WTC11 (cell line): ENCODE results near the gene ZNF627. TPM values are rescaled to one million over a fixed set of nuclear protein-coding genes. Genes with fewer than 3 reads are reported as not detected.

Experiments
- ATAC-seq: fragments of 200-7000 bp; cut with Tn5 transposase; 2 replicates; pipeline ENCODE4 v1.10.0; 2021; ENCODE audit warnings: mild to moderate bottlenecking, moderate library complexity
- CTCF ChIA-PET: fragments of 300-600 bp; sonication (Branson Sonifier 250); formaldehyde crosslinking; loops from one replicate; lab custom pipeline; 2021; ENCODE audit warnings: antibody characterized with exemption; lab: Charles Lee
- POLR2A ChIA-PET: fragments of 350-600 bp; sonication (Branson Sonifier 250); formaldehyde crosslinking; loops from one replicate; lab custom pipeline; 2021; ENCODE audit warnings: antibody characterized with exemption; lab: Charles Lee
- DNase-seq: peaks from one replicate; pipeline ENCODE4 v3.0.0; 2021; ENCODE audit warnings: low spot score
- H3K27ac Mint-ChIP-seq: 2 replicates; pipeline ENCODE4 v1.8.0; 2021; ENCODE audit warnings: mixed read lengths
- H3K27me3 Mint-ChIP-seq: 2 replicates; pipeline ENCODE4 v1.8.0; 2021; ENCODE audit warnings: low read depth, mild to moderate bottlenecking, moderate library complexity, mixed read lengths
- H3K36me3 Mint-ChIP-seq: 2 replicates; pipeline ENCODE4 v1.8.0; 2021; ENCODE audit warnings: mixed read lengths
- H3K4me1 Mint-ChIP-seq: 2 replicates; pipeline ENCODE4 v1.8.0; 2022; ENCODE audit warnings: mixed read lengths
- H3K4me3 Mint-ChIP-seq: 2 replicates; pipeline ENCODE4 v1.8.0; 2021; ENCODE audit warnings: mild to moderate bottlenecking, moderate library complexity, mixed read lengths
- H3K9me3 Mint-ChIP-seq: 2 replicates; pipeline ENCODE4 v1.8.0; 2021; ENCODE audit warnings: mixed read lengths
- AFF4 ChIP-seq: sonication (generic); formaldehyde crosslinking; IDR thresholded peaks from 2 replicates; pipeline ENCODE4 v1.8.1; 2023; ENCODE audit warnings: mild to moderate bottlenecking, missing genetic modification reagents, borderline replicate concordance
- ATF1 ChIP-seq: sonication (generic); formaldehyde crosslinking; IDR thresholded peaks from 2 replicates; pipeline ENCODE4 v1.8.1; 2023; ENCODE audit warnings: mild to moderate bottlenecking, moderate library complexity, missing genetic modification reagents
- ATF3 ChIP-seq: sonication (generic); formaldehyde crosslinking; conservative IDR thresholded peaks from 2 replicates; pipeline ENCODE4 v1.8.1; 2022; ENCODE audit warnings: mild to moderate bottlenecking, missing genetic modification reagents
- E2F1 ChIP-seq: sonication (generic); formaldehyde crosslinking; IDR thresholded peaks from 2 replicates; pipeline ENCODE4 v1.8.0; 2022; ENCODE audit warnings: mild to moderate bottlenecking, missing genetic modification reagents
- ELF4 ChIP-seq: sonication (generic); formaldehyde crosslinking; IDR thresholded peaks from 2 replicates; pipeline ENCODE4 v1.8.1; 2022; ENCODE audit warnings: low read depth, mild to moderate bottlenecking, moderate library complexity, missing genetic modification reagents
- HMGXB4 ChIP-seq: sonication (generic); formaldehyde crosslinking; IDR thresholded peaks from 2 replicates; pipeline ENCODE4 v1.8.1; 2023; ENCODE audit warnings: mild to moderate bottlenecking, moderate library complexity, missing genetic modification reagents
- KAT7 ChIP-seq: sonication (generic); formaldehyde crosslinking; IDR thresholded peaks from 2 replicates; pipeline ENCODE4 v1.8.1; 2023; ENCODE audit warnings: missing genetic modification reagents, mild to moderate bottlenecking, borderline replicate concordance
- MAX ChIP-seq: sonication (generic); formaldehyde crosslinking; IDR thresholded peaks from 2 replicates; pipeline ENCODE4 v1.8.0; 2022; ENCODE audit warnings: mild to moderate bottlenecking, missing genetic modification reagents
- SMAD3 ChIP-seq: sonication (generic); formaldehyde crosslinking; IDR thresholded peaks from 2 replicates; pipeline ENCODE4 v1.8.0; 2022; ENCODE audit warnings: missing genetic modification reagents, mild to moderate bottlenecking, borderline replicate concordance
- SMAD4 ChIP-seq: sonication (generic); formaldehyde crosslinking; IDR thresholded peaks from 2 replicates; pipeline ENCODE4 v1.8.0; 2022; ENCODE audit warnings: mild to moderate bottlenecking, missing genetic modification reagents
- TEAD1 ChIP-seq: sonication (generic); formaldehyde crosslinking; IDR thresholded peaks from 2 replicates; pipeline ENCODE4 v1.8.0; 2022; ENCODE audit warnings: mild to moderate bottlenecking, missing genetic modification reagents
- TEAD4 ChIP-seq: sonication (generic); formaldehyde crosslinking; IDR thresholded peaks from 2 replicates; pipeline ENCODE4 v1.8.0; 2022; ENCODE audit warnings: mild to moderate bottlenecking, missing genetic modification reagents
- ZBTB21 ChIP-seq: sonication (generic); formaldehyde crosslinking; IDR thresholded peaks from 2 replicates; pipeline ENCODE4 v1.8.1; 2023; ENCODE audit warnings: mild to moderate bottlenecking, missing genetic modification reagents, borderline replicate concordance
- ZBTB43 ChIP-seq: sonication (generic); formaldehyde crosslinking; IDR thresholded peaks from 2 replicates; pipeline ENCODE4 v1.8.1; 2023; ENCODE audit warnings: mild to moderate bottlenecking, missing genetic modification reagents
- ZNF219 ChIP-seq: sonication (generic); formaldehyde crosslinking; IDR thresholded peaks from 2 replicates; pipeline ENCODE4 v1.8.0; 2023; ENCODE audit warnings: missing genetic modification reagents, mild to moderate bottlenecking, borderline replicate concordance
- ZNF232 ChIP-seq: sonication (generic); formaldehyde crosslinking; IDR thresholded peaks from 2 replicates; pipeline ENCODE4 v1.8.0; 2022; ENCODE audit warnings: mild to moderate bottlenecking, missing genetic modification reagents
- ZNF317 ChIP-seq: sonication (generic); formaldehyde crosslinking; IDR thresholded peaks from 2 replicates; pipeline ENCODE4 v1.8.1; 2023; ENCODE audit warnings: low read depth, mild to moderate bottlenecking, moderate library complexity, missing genetic modification reagents, borderline replicate concordance
- ZNF512 ChIP-seq: sonication (generic); formaldehyde crosslinking; IDR thresholded peaks from 2 replicates; pipeline ENCODE4 v1.8.1; 2022; ENCODE audit warnings: missing genetic modification reagents, borderline replicate concordance
- total RNA-seq: library from RNA; stranded (reverse); gene quantifications from 3 replicates; pipeline ENCODE4 v1.2.3, GENCODE V29; 2021

ZNF627 gene
- total RNA-seq, 1 experiment from 2014 or later = 12.6 TPM

GRCh38 chr19:11577451-11578257, 19.6 kb upstream of the ZNF627 start, which contains the start of gene ACP5 (continued):
- TF ChIP-seq ZNF512 (no peak), SMAD3 (CRISPR knock-in tag) (no peak), TEAD4 (CRISPR knock-in tag) (no peak), KAT7 (CRISPR knock-in tag) (no peak)
- TF ChIP-seq, all 79 proteins: peak for 0

GRCh38 chr19:11578258-11579142, 18.8 kb upstream of the ZNF627 start:
- peak; percentile 73 for ATAC-seq
- POLR2A ChIA-PET = interaction anchor here (0.5 to 1.1 kb wide), 3 partner anchors 11 to 362 kb away, joined by 3 to 4 read pairs (median 3); no protein-coding TSS in a partner anchor
- Mint-ChIP-seq H3K36me3 (no peaks in the 10 kb centered on the region), H3K4me1 (peaks cover 8% of the 10 kb centered on the region)
- TF ChIP-seq MAX (CRISPR knock-in tag) (peak; percentile 50; the same call in 1 of the 2 replicates), HMGXB4 (peak; percentile 27; the same call in 1 of the 2 replicates), ATF3 (no peak), ZNF317 (CRISPR knock-in tag) (peak; percentile 82)
- TF ChIP-seq, all 79 proteins: peak for 3
- DNase-seq = peak; percentile 55
- Mint-ChIP-seq H3K27me3 (peaks cover 14% of the 10 kb centered on the region), H3K4me3 (peak overlapping the region; percentile 67), H3K27ac (no peak overlapping the region), H3K9me3 (no peaks in the 10 kb centered on the region)
- CTCF ChIA-PET = interaction anchor here (0.7 to 1.8 kb wide), 9 partner anchors 10 to 220 kb away, joined by 3 to 15 read pairs (median 3); partner anchors contain the start of genes CNN1, ELOF1 and ZNF491

GRCh38 chr19:11580116-11580515, 17.2 kb upstream of the ZNF627 start:
- no peak overlapping the region for H3K4me3 Mint-ChIP-seq
- H3K36me3 Mint-ChIP-seq = no peaks in the 10 kb centered on the region
- ChIA-PET POLR2A (no interaction called here), CTCF (interaction anchor here (0.8 kb wide), 1 partner anchor 20 kb away, joined by 3 read pairs; no protein-coding TSS in a partner anchor)
- H3K4me1 Mint-ChIP-seq = peaks cover 8% of the 10 kb centered on the region
- H3K9me3 Mint-ChIP-seq = no peaks in the 10 kb centered on the region
- ATAC-seq (no peak), DNase-seq (no peak)
- no peak overlapping the region for H3K27ac Mint-ChIP-seq
- H3K27me3 Mint-ChIP-seq = peaks cover 14% of the 10 kb centered on the region
- TF ChIP-seq ATF1 (CRISPR knock-in tag) (no peak), ZNF232 (CRISPR knock-in tag) (no peak), AFF4 (CRISPR knock-in tag) (no peak), ELF4 (no peak), TEAD1 (CRISPR knock-in tag) (no peak), E2F1 (CRISPR knock-in tag) (no peak), ZBTB43 (no peak), ZNF219 (no peak), MAX (CRISPR knock-in tag) (no peak), SMAD4 (CRISPR knock-in tag) (no peak), TEAD4 (CRISPR knock-in tag) (no peak), ZBTB21 (CRISPR knock-in tag) (no peak)
